ENCODE data around the gene PLAAT4.
"Not testable (repeated sequence)": the region's sequence is repeated elsewhere in the genome, so short reads cannot be mapped to it uniquely, and the experiment has no call there.

Gene PLAAT4

DNA sequence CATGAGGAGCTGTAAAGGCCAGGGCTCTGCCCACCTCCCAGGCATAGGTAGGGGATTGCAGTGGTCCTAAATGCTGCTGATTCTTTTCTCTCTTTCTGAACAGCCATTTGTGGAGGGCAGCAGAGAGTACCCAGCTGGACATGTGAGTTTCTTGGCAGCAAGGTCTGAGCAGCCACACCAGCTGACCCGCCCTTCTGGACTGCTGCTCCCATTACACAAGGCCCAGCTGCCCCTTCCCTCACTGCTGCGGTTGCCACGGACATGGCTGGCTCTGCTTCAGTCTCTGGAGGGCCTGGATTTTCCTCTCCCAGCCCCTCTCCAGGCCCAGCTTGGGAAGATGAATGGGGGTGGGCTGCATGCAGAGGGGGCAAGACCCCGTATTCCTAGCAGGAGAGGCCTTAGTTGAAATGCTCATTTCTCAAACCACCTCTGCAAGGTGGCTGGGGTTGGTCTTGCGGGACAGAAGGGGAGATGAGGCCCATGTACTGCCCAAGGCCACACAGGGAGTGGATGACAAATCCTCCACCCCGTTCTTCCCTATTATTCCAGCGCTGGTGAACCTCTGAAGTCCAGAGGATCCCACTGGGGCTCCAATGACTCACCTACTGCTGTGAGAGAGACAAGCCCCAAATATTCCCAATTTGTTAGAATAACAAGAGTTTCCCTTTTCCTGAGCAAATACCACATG lies 26.1 kb upstream of the PLAAT4 start:
- DNase-seq (ENCODE audit: low read depth in 2 of 2, low spot score in 1 of 2), result no peak

DNA sequence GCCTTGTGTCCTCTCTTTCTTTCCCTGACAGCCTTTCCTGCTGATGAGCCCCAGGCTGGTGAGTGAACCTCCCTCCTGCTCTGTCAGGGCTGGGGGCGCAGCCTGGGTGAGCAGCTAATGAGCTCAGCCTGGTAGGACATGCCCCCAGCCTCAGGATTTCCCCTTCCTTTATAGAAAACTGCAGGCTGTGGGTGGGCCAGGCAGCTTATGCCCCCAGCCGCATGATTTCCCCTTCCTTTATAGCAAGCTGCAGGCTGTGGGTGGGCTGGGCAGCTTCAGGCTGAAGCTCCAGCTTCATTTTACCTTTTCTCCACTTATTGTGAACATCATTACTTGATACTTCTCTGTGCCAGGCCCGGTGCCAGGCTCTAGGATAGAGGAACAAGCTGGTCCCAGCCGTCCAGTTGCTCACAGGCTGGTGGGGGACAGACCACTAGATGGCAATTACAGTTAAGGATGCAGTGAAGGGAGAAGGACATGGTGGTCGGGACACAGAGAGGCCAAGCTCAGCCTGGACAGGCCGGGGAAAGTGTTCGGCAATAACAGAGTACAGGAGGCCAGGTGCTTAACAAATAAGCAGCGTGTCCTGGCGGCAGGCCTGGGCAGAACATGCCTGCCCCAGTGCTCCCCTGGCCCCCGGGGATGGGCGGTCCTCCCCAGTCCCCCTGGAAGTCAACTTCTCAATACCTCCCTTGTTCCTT lies 25.4 kb upstream of the PLAAT4 start:
- no peak for DNase-seq (ENCODE audit: low read depth in 2 of 2, low spot score in 1 of 2)

DNA sequence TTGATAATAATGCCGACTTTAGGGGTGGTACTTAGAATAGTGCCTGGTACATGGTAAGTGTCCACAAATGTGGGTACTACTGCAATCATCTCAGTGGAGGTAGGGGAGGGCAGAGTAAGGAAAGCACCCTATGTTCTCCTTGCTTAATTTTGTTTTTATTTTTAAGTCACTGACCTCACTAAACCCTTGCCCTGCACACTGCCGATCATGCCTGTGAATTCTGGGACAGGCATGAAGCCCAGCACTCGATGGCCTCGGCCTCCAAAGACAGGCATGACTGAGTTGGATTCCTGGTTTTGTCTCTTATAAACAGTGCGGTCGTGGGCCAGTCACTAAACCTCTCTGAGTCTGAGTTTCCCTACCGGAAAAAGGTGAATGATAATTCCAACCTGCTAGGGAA lies 23.8 kb upstream of the PLAAT4 start:
- no peak for DNase-seq (ENCODE audit: low read depth in 2 of 2, low spot score in 1 of 2)

DNA sequence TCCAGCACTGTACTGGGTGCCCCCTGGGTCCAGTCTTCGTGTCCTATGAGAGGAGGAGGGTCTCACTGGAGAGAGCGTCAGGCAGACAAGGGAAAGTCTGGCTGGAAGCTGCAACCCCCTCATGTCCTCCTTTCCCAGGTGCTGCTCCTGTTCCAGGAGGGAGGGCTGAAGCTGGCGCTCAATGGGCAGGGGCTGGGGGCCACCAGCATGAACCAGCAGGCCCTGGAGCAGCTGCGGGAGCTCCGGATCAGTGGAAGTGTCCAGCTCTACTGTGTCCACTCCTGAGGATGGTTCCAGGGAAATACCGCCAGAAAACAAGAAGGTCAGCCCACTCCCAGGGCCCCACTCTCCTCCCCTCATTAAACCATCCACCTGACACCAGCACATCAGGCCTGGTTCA lies 20.5 kb upstream of the PLAAT4 start:
- DNase-seq (ENCODE audit: low read depth in 2 of 2, low spot score in 1 of 2), result no peak

DNA sequence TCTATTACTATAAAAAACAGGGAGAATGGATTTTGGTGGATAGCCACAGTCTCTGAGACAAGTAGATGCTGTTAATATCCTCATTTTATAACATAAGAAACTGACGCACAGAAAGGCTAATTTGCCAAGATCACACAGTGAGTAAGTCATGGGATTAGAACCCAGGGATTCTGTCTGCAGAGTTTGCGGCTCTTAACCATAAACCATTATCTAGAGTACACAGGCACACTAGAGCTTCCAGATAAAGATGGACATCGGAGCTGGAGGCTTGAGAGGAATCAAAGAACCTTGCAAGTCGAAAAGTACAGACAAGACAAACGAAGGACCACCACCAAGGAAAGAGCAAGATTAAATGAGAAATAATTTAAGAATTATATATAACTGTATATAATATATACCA lies 19.5 kb upstream of the PLAAT4 start:
- DNase-seq (ENCODE audit: low read depth in 2 of 2, low spot score in 1 of 2), result no peak

DNA sequence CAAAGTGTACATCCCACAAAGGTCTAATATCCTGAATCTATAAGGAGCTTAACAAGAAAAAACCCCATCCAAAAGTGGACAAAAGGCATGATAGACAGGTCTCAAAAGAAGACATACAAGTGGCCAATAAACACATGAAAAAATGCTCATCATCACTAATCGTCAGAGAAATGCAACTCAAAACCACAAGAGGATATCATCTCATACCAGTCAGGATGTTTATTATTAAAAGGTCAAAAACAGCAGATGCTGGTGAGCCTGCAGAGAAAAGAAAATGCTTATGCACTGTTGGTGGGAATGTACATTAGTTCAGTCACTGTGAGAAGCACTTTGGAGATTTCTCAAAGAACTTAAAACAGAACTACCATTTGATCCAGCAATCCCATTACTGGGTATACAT lies 18.1 kb upstream of the PLAAT4 start:
- DNase-seq (ENCODE audit: low read depth in 2 of 2, low spot score in 1 of 2), result no peak

DNA sequence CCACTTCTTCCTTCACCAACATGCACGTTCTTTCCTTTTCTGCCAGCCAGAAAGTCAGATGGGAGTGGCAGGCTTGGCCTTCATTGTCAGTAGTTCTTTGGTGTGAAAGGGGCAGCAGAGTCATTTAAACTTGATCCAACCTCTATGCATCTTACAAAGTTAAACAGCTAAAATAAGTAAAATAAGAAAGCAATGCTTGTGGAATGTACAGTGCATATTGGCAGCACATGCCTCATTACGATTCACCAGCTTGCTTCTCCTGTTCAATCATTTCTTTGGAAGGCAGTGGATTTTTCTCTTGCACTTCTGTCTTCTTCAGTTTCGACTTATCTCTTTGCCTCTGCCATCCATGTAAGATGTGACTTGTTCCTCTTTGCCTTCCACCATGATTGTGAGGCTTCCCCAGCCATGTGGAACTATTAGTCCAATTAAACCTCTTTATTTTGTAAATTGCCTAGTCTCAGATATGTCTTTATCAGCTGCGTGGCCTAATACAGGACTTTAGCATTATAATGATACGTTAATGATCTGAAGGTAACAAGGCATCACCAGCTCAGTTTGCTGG lies 15.9 kb upstream of the PLAAT4 start:
- no peak for DNase-seq (ENCODE audit: low read depth in 2 of 2, low spot score in 1 of 2)

DNA sequence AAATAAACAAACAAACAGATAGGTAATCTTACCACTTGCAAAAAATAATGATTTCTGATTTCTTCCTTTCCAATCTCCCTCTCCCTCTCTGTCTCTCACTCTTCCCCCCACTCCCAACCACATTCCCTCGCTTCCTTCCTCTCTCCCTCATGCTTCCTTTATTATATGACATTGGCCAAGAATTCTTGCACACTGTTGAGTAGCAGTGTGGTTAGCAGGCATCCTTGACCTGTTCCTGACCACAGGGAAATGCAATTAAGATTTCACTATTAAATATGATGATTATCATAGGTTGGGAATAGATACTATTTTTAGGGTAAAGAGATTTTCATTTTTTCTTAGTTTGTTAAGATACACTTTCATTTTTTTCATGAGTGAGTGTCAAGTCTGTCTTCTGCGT lies 14.7 kb upstream of the PLAAT4 start:
- no peak for DNase-seq (ENCODE audit: low read depth in 2 of 2, low spot score in 1 of 2)

DNA sequence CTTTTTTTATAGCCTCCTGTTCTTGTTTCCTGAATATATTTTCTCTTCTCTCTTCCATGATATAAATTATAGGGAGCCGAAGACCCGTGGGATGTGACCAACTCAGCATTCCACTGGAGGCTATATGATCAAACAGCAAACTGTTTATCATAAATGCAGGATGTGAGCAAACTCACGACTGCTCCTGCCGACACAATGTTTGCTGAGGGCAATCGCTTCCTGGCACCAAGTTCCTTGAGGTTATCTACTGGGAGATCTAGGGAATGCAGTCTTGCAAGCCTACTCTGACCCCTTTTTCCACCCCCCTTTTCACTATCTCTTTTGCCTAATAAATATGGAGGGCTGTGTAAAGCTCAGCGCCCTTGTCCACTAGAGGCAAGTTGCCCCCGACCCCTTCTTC lies 13.5 kb upstream of the PLAAT4 start:
- no peak for DNase-seq (ENCODE audit: low read depth in 2 of 2, low spot score in 1 of 2)

DNA sequence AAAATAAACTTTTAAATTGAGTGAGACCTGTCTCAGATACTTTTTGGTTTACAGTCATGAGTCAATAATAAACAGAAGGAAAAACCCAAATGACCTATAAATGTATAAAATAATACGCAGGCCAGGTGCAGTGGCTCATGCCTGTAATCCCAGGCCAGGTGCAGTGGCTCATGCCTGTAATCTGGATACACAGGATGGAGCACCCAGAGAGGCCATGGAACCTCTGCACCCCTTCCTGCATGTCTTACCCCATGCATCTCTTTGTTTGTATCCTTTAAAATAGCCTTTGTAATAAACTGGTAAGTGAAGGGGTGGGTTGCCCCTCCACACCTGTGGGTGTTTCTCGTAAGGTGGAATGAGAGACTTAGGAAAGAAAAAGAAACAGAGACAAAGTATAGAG lies 8.9 kb upstream of the PLAAT4 start:
- no peak for DNase-seq (ENCODE audit: low read depth in 2 of 2, low spot score in 1 of 2)

DNA sequence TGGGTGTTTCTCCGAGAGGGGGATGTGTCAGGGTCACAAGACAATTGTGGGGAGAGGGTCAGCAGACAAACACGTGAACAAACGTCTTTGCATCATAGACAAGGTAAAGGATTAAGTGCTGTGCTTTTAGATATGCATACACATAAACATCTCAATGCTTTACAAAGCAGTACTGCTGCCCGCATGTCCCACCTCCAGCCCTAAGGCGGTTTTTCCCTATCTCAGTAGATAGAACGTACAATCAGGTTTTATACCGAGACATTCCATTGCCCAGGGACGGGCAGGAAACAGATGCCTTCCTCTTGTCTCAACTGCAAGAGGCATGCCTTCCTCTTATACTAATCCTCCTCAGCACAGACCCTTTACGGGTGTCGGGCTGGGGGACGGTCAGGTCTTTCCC lies 8.5 kb upstream of the PLAAT4 start:
- not testable (repeated sequence) for DNase-seq (ENCODE audit: low read depth in 2 of 2, low spot score in 1 of 2)

DNA sequence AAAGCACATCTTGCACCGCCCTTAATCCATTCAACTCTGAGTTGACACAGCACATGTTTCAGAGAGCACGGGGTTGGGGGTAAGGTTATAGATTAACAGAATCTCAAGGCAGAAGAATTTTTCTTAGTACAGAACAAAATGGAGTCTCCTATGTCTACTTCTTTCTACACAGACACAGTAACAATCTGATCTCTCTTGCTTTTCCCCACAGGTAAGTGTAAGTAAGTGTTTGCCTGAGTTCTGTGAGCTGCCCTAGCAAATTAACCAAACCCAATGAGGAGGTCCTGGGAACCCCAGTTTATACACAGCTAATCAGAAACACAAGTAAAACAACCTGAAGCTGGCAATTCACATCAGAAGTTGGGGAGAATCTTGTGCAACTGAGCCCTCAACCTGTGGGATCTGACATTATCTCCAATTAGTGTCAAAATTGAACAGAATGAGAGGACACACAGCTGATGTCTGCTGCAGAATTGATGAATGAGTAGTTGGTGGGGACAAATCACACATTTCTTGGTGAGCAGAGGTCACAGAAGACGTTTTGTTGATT lies 7.8 kb upstream of the PLAAT4 start:
- not testable (repeated sequence) for DNase-seq (ENCODE audit: low read depth in 2 of 2, low spot score in 1 of 2)

DNA sequence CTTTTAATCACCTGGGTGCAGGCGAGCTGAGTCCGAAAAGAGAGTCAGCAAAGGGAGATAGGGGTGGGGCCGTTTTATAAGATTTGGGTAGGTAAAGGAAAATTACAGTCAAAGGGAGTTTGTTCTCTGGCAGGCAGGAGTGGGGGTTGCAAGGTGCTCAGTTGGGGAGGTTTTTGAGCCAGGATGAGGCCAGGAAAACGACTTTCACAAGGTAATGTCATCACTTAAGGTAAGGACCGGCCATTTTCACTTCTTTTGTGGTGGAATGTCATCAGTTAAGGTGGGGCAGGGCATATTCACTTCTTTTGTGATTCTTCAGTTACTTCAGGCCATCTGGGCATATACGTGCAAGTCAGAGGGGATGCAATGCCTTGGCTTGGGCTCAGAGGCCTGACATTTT lies 7.2 kb upstream of the PLAAT4 start:
- DNase-seq (ENCODE audit: low read depth in 2 of 2, low spot score in 1 of 2), result not testable (repeated sequence)

DNA sequence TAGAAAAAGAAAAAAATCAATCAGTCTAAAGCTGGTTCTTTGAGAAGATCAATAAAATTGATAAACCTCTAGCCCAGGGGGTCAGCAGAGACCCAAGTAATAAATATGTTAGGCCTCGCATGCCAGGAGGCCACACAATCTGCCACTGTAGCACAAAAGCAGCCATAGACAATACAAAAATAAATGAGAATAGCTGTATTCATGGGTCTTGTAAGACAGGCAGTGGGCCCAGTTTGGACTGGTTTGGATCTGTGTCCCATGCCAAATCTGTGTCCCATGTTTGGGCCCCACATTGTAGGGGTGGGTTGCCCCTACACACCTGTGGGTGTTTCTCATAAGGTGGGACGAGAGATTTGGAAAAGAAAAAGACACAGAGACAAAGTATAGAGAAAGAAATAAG lies 6.6 kb upstream of the PLAAT4 start:
- DNase-seq (ENCODE audit: low read depth in 2 of 2, low spot score in 1 of 2), result no peak

DNA sequence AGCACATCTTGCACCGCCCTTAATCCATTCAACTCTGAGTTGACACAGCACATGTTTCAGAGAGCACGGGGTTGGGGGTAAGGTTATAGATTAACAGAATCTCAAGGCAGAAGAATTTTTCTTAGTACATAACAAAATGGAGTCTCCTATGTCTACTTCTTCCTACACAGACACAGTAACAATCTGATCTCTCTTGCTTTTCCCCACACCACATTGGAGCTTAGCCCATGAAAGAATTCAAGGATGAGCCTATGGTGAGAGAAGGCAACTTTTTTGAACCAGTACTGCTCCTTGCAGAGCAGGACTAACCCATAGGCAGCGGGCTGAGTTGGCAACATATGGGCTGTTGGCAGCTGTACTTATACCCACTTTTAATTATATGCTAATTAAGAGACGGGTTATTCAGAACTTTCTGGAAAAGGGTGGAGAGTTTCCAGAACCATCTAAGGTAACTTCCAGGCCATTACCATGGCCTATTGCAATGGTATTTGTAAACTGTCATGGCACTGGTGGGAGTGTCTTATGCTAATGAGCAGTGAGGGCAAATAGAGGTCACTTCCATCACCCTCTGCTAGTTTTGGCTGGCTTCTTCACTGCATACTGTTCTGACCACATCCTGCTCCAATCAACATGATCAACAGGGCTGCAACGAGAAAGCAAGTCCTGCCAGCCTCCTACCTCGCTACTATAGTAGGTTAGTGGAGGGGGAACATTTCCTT lies 5.4 kb upstream of the PLAAT4 start:
- not testable (repeated sequence) for DNase-seq (ENCODE audit: low read depth in 2 of 2, low spot score in 1 of 2)

DNA sequence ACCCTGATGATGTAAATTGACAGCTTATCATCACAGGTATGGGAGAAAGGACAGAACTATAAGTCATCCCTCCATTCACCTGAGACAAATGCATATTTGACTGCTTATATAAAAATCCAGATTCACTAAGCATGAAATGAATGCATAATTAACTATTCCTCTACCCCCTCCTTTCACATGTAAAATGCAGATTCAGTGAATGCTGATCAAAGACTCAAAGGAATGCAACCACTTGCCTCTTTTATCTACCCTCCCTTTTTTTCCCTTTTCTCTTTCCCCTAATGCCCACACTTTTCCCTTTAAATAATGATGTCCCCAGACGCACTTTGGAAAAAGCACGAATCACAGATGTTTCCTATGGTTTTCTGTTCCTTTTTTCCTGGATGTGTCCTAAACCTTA lies 4.5 kb upstream of the PLAAT4 start:
- DNase-seq (ENCODE audit: low read depth in 2 of 2, low spot score in 1 of 2), result no peak

DNA sequence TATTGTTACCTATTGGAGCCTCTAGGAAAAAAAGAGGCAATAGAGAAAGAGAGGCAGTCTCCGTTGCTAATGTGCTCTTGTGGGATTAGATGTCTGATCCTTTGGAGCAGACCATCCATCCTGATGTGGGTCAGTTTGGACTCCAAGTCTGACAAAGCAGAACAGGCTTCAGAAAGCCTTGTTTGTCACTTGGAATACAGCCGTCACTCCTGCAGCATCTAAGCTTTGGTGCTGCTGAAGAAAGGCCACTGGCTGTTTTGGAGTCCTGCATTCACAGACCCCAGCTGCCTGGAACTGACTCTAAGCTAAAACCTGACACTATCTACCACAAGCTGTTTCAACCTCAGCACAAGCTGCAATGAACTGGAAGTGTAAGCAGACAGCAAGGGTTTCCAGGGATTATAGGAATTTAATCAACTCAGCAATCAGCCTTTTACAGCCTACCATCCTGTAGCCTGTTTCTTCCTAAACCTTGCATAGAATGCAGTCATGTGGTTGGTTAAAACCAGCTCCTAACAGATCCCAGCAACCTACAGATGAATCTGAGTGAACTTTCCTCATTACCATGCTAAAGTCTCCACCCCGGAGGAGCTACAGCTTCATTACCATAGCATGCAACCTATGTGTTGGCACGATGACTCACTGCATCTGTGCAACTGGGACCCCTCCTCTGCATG lies 3.7 kb upstream of the PLAAT4 start:
- no peak for DNase-seq (ENCODE audit: low read depth in 2 of 2, low spot score in 1 of 2)

DNA sequence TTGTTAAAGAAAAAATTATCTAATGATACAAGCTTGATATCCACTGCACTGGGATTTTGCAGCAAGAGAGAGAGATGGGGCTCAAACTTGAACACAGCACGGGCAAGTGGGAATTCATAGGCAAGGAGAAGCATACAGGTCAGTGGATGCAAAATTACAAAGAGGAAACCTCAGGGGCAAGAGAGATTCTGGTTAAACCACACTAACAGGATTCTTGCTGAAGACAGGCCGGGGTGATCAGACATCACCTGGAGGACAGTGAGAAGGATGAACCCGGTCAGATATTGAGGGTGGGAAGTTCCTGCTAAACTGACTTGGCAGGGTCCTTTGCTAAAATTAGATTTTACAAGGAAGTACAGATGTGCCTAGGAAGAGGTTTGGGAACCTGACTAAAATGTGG lies 2.5 kb upstream of the PLAAT4 start:
- DNase-seq (ENCODE audit: low read depth in 2 of 2, low spot score in 1 of 2), result no peak

DNA sequence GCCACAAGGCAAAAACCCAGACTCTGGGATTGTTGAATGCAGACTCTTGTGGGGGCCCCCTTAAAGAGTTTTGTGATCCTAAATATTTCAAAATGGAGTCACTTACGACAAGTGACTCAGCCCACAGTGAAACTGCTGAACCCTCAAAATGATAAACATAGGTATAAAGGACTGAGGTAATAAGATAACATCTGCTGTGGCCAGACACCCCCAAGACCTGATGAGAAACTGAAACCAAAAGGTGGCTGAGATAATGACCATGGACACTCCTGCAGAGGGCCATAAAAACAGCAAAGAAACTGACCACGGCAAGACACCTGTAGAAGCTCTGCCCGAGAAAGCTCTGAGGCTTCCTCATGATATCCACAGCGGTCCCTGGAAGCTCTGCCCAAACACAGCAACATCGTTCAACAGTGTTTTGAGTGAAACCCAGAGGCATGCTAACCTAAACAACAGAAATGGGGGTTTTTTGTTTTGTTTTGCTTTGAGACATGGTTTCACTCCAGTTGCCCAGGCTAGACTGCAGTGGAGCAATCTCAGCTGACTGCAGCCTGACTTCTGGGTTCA lies 1.6 kb upstream of the PLAAT4 start:
- DNase-seq (ENCODE audit: low read depth in 2 of 2, low spot score in 1 of 2), result no peak

DNA sequence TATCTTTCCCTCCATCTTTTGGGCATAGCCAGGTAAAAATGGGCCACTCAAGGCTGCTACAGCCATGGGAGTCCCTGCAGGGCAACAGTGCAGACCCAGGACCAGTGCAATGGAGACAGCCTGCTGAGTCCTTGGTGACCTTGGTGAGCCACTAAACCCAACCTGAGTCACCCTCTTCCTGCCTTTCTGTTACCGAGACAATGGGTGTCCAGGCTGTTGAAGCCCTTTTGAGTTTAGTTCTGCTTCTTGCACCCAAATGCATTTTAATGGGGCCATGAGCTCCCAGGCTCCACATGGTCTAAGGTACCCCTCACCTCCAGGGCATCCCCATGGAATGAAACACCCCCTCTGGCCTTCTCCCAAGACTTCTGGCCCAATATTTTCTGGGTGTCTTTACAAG lies 874 bp upstream of the PLAAT4 start:
- DNase-seq (ENCODE audit: low read depth in 2 of 2, low spot score in 1 of 2), result peak in 1 of 2 donors; percentile 21

Measured in stimulated activated CD8-positive, alpha-beta memory T cell treated with anti-CD3 and anti-CD28 coated beads, Interleukin-4, amount 100 ng/mL, for 4 hours (primary cell).